Measurements from ENCODE around the gene HIF3A. TPM values are rescaled to one million over a fixed set of nuclear protein-coding genes. Genes with fewer than 3 reads are reported as not detected.

HIF3A gene
- total RNA-seq, 1 experiment from 2014 or later, result 0.98 TPM

GRCh38 chr19:46350758-46351159 lies 53.9 kb downstream of the HIF3A start:
- Histone ChIP-seq H3K79me2 (ENCODE audit: insufficient read depth, low read length) (peaks cover 62% of the 10 kb centered on the region), H3K27ac (ENCODE audit: low read depth, low read length) (no peak overlapping the region), H2AFZ (ENCODE audit: low read depth, low read length, poor library complexity, severe bottlenecking) (no peak overlapping the region), H3K4me2 (ENCODE audit: low read length) (no peak overlapping the region), H3K9ac (ENCODE audit: low read length) (no peak overlapping the region), H3K4me3 (replicated peaks in 1 of 2; ENCODE audit: low read depth in 1 of 2, low read length in 2 of 2) (no peak overlapping the region), H3K9me3 (ENCODE audit: control insufficient read depth in 1 of 2, insufficient read depth in 1 of 2, low read depth in 1 of 2, low read length in 2 of 2) (no peaks in the 10 kb centered on the region), H3K27me3 (ENCODE audit: insufficient read depth, low read length) (no peaks in the 10 kb centered on the region), H4K20me1 (ENCODE audit: insufficient read depth) (no peaks in the 10 kb centered on the region), H3K9me2 (ENCODE audit: insufficient read depth) (no peaks in the 10 kb centered on the region), H3K4me1 (ENCODE audit: control insufficient read depth in 1 of 2, insufficient read depth in 2 of 2, low read length in 2 of 2) (peaks cover 0 to 42% of the 10 kb centered on the region in 2 experiments; a peak in 2 of 4 replicates), H3K36me3 (ENCODE audit: control insufficient read depth in 1 of 2, insufficient read depth in 2 of 2, low read length in 2 of 2) (peaks cover 12 to 14% of the 10 kb centered on the region in 2 experiments; a peak in 3 of 4 replicates)
- no peak for TF ChIP-seq POLR2AphosphoS5 (IDR thresholded peaks at IDR 0.05; ENCODE audit: low read depth, low read length)
- TF ChIP-seq, protein P1, sequence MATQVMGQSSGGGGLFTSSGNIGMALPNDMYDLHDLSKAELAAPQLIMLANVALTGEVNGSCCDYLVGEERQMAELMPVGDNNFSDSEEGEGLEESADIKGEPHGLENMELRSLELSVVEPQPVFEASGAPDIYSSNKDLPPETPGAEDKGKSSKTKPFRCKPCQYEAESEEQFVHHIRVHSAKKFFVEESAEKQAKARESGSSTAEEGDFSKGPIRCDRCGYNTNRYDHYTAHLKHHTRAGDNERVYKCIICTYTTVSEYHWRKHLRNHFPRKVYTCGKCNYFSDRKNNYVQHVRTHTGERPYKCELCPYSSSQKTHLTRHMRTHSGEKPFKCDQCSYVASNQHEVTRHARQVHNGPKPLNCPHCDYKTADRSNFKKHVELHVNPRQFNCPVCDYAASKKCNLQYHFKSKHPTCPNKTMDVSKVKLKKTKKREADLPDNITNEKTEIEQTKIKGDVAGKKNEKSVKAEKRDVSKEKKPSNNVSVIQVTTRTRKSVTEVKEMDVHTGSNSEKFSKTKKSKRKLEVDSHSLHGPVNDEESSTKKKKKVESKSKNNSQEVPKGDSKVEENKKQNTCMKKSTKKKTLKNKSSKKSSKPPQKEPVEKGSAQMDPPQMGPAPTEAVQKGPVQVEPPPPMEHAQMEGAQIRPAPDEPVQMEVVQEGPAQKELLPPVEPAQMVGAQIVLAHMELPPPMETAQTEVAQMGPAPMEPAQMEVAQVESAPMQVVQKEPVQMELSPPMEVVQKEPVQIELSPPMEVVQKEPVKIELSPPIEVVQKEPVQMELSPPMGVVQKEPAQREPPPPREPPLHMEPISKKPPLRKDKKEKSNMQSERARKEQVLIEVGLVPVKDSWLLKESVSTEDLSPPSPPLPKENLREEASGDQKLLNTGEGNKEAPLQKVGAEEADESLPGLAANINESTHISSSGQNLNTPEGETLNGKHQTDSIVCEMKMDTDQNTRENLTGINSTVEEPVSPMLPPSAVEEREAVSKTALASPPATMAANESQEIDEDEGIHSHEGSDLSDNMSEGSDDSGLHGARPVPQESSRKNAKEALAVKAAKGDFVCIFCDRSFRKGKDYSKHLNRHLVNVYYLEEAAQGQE (IDR thresholded peaks at IDR 0.05; ENCODE audit: low read depth), result no peak
- no peak for TF ChIP-seq ZFX (IDR thresholded peaks at IDR 0.05)
- TF ChIP-seq YY1 (IDR thresholded peaks at IDR 0.05; ENCODE audit: extremely low read depth, insufficient replicate concordance, low read depth, low read length), result no peak
- no peak for TF ChIP-seq EGR1 (IDR thresholded peaks at IDR 0.05; ENCODE audit: low read depth)
- TF ChIP-seq EZH2 (IDR thresholded peaks at IDR 0.05), result no peak
- no peak for TF ChIP-seq ZBTB33 (IDR thresholded peaks at IDR 0.05; ENCODE audit: extremely low read depth, insufficient replicate concordance, low read length)
- TF ChIP-seq, protein P2, sequence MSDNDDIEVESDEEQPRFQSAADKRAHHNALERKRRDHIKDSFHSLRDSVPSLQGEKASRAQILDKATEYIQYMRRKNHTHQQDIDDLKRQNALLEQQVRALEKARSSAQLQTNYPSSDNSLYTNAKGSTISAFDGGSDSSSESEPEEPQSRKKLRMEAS (IDR thresholded peaks at IDR 0.05), result no peak
- TF ChIP-seq RAD21 (IDR thresholded peaks at IDR 0.05; ENCODE audit: low read depth), result no peak
- TF ChIP-seq SRF (IDR thresholded peaks at IDR 0.05; ENCODE audit: low read depth), result no peak
- no peak for TF ChIP-seq SIN3A (IDR thresholded peaks at IDR 0.05; ENCODE audit: low read depth)
- no peak for TF ChIP-seq POLR2A (IDR thresholded peaks at IDR 0.05; ENCODE audit: borderline replicate concordance, extremely low read depth, insufficient read depth, insufficient read length)
- TF ChIP-seq CEBPB (IDR thresholded peaks at IDR 0.05; ENCODE audit: low read depth), result no peak
- ChIA-PET CTCF (no interaction called here), POLR2A (no interaction called here), RAD21 (ENCODE audit: low non-redundant PET in 1 of 2, low total read pairs in 2 of 2, uncharacterized antibody in 2 of 2, unreplicated experiment in 2 of 2) (no interaction called here)
- intact Hi-C loops (cut with micrococcal nuclease), result no loop called here
- no TSS peak for BruUV-seq (replicated peaks)
- DNase-seq (ENCODE audit: low read depth, low spot score), result no peak
- no peak for ATAC-seq

Measured in HCT116 (cell line).